Measurements from ENCODE around the gene VPS54. TPM values are rescaled to one million over a fixed set of nuclear protein-coding genes. Genes with fewer than 3 reads are reported as not detected.

VPS54 gene
- 15.9 and 16.0 TPM in 2 replicates for total RNA-seq

GRCh38 chr2:64019083-64019974, at the start of gene VPS54:
TSS of gene VPS54 (minus strand) at chr2:64019428. CDS start at chr2:63983999, 35,429 bp downstream.
- peak within 1 kb of the TSS; percentile 97 for H3K27ac Mint-ChIP-seq
- no peaks in the 10 kb centered on the region for H3K27me3 Mint-ChIP-seq (ENCODE audit: low read depth)
- DNase-seq (ENCODE audit: low spot score): peak; percentile 60
- peak within 1 kb of the TSS; percentile 99 for H3K4me3 Mint-ChIP-seq (ENCODE audit: low read depth)
- H3K4me1 Mint-ChIP-seq (ENCODE audit: low read depth): peaks cover 36% of the 10 kb centered on the region
- H3K36me3 Mint-ChIP-seq (ENCODE audit: low read depth): peaks cover 12% of the 10 kb centered on the region
- H3K9me3 Mint-ChIP-seq: no peaks in the 10 kb centered on the region
- intact Hi-C loops (cut with micrococcal nuclease): no loop called here

DNA sequence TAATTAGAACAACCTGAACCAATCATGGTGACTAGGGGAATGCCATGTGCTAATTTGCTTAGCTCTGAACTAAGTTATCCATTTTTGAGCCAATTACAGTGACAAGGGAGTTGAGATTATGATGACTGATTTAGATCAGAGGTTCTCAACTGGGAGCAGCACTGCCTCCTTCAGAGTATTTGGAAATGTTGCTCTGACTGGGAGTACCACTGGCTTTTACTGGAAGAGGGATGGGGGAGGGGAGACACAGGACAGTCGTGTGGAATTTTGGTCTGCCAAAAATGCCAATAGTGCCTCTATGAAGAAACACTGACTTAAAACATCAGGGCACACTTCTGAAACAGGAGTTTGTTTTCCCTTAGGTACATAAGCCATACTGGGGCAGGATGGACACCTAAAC, 48.1 kb upstream of the VPS54 start:
- Mint-ChIP-seq H3K36me3 (ENCODE audit: low read depth) (no peaks in the 10 kb centered on the region), H3K27me3 (ENCODE audit: low read depth) (peaks cover 3% of the 10 kb centered on the region), H3K27ac (no peak overlapping the region), H3K9me3 (no peaks in the 10 kb centered on the region), H3K4me1 (ENCODE audit: low read depth) (peaks cover 24% of the 10 kb centered on the region), H3K4me3 (ENCODE audit: low read depth) (no peak overlapping the region)
- DNase-seq (ENCODE audit: low spot score): no peak
- intact Hi-C loops (cut with micrococcal nuclease): no loop called here

DNA sequence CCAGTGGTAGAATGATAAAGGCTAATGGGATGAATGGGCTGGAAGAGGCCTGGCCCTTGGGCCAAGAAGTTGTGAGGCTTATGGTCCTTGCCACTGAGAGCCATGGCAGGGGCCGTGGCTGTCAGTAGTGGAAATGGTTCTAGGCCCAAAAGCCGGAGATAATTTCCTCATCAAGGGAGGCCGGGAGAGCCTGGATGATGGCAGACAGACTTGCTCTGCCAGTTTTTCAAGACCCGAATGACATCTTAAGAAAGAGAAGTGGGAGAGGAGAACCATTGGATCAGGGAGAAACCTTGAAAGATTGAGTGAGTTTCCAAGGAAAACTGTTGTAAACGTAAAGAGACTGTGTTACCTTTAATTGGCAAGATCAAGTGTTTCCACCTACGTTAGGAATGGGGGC, 46.3 kb upstream of the VPS54 start:
- H3K4me3 Mint-ChIP-seq (ENCODE audit: low read depth): no peak overlapping the region
- no peaks in the 10 kb centered on the region for H3K36me3 Mint-ChIP-seq (ENCODE audit: low read depth)
- DNase-seq (ENCODE audit: low spot score): no peak
- no peaks in the 10 kb centered on the region for H3K27me3 Mint-ChIP-seq (ENCODE audit: low read depth)
- peaks cover 24% of the 10 kb centered on the region for H3K4me1 Mint-ChIP-seq (ENCODE audit: low read depth)
- no peak overlapping the region for H3K27ac Mint-ChIP-seq
- no peaks in the 10 kb centered on the region for H3K9me3 Mint-ChIP-seq
- intact Hi-C loops (cut with micrococcal nuclease): loop anchor here (2.0 kb wide), 1 partner anchor 29 kb away; no protein-coding TSS in a partner anchor

GRCh38 chr2:64063924-64064331, 44.7 kb upstream of the VPS54 start:
- Mint-ChIP-seq H3K9me3 (no peaks in the 10 kb centered on the region), H3K27me3 (ENCODE audit: low read depth) (no peaks in the 10 kb centered on the region), H3K4me3 (ENCODE audit: low read depth) (no peak overlapping the region), H3K36me3 (ENCODE audit: low read depth) (no peaks in the 10 kb centered on the region), H3K4me1 (ENCODE audit: low read depth) (peaks cover 24% of the 10 kb centered on the region), H3K27ac (peak overlapping the region; percentile 30)
- DNase-seq (ENCODE audit: low spot score): no peak
- intact Hi-C loops (cut with micrococcal nuclease): loop anchor here (2.0 kb wide), 1 partner anchor 27 kb away; no protein-coding TSS in a partner anchor

DNA sequence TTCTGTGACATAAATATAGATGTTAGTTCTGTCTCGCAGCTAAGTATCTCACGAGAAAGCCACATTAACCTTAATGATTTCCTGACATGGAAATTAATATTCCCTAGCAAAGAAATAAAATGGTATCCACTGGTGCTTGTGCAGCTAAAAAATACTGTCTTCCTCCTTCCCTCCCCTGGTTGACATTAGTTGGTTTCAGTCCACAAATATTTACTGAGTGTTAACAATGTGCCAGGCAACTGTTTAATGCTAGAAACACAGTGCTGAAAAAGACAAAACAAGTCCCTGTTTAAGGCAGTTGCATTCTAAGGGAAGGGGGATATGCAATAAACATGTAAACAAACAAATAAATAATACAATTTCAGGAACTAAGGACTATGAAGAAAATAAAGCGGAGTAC, 44.2 kb upstream of the VPS54 start:
- Mint-ChIP-seq H3K27me3 (ENCODE audit: low read depth) (no peaks in the 10 kb centered on the region), H3K36me3 (ENCODE audit: low read depth) (no peaks in the 10 kb centered on the region), H3K9me3 (no peaks in the 10 kb centered on the region), H3K27ac (no peak overlapping the region), H3K4me1 (ENCODE audit: low read depth) (peaks cover 24% of the 10 kb centered on the region), H3K4me3 (ENCODE audit: low read depth) (no peak overlapping the region)
- no peak for DNase-seq (ENCODE audit: low spot score)
- intact Hi-C loops (cut with micrococcal nuclease): no loop called here

DNA sequence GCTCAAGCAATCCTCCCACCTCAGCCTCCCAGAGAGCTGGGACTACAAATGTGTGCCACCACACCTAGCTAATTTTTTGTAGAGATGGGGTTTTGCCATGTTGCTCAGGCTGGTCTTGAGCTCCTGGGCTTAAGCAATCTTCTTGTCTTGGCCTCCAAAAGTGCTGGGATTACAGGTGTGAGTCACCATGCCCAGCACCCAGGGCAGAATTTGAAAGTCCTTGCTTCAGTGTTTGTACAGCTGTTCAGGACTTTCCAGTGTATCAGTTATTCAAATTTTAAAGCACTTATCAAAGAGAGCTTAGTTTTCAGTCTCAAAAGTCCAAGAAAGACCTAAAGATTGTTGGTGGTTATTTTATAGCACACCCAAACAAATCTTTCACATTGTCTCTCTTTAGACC, 43.6 kb upstream of the VPS54 start:
- peaks cover 24% of the 10 kb centered on the region for H3K4me1 Mint-ChIP-seq (ENCODE audit: low read depth)
- no peak overlapping the region for H3K27ac Mint-ChIP-seq
- no peaks in the 10 kb centered on the region for H3K36me3 Mint-ChIP-seq (ENCODE audit: low read depth)
- intact Hi-C loops (cut with micrococcal nuclease): no loop called here
- H3K27me3 Mint-ChIP-seq (ENCODE audit: low read depth): no peaks in the 10 kb centered on the region
- DNase-seq (ENCODE audit: low spot score): no peak
- no peak overlapping the region for H3K4me3 Mint-ChIP-seq (ENCODE audit: low read depth)
- no peaks in the 10 kb centered on the region for H3K9me3 Mint-ChIP-seq

GRCh38 chr2:64059270-64059669, 40.0 kb upstream of the VPS54 start:
- peaks cover 5% of the 10 kb centered on the region for H3K27me3 Mint-ChIP-seq (ENCODE audit: low read depth)
- no peaks in the 10 kb centered on the region for H3K9me3 Mint-ChIP-seq
- intact Hi-C loops (cut with micrococcal nuclease): no loop called here
- no peak overlapping the region for H3K4me3 Mint-ChIP-seq (ENCODE audit: low read depth)
- H3K4me1 Mint-ChIP-seq (ENCODE audit: low read depth): peaks cover 26% of the 10 kb centered on the region
- no peak for DNase-seq (ENCODE audit: low spot score)
- no peak overlapping the region for H3K27ac Mint-ChIP-seq
- no peaks in the 10 kb centered on the region for H3K36me3 Mint-ChIP-seq (ENCODE audit: low read depth)

- Mint-ChIP-seq H3K4me1 (ENCODE audit: low read depth) (peaks cover 25% of the 10 kb centered on the region), H3K27me3 (ENCODE audit: low read depth) (peaks cover 5% of the 10 kb centered on the region), H3K9me3 (no peaks in the 10 kb centered on the region), H3K36me3 (ENCODE audit: low read depth) (no peaks in the 10 kb centered on the region), H3K4me3 (ENCODE audit: low read depth) (no peak overlapping the region), H3K27ac (no peak overlapping the region)
- intact Hi-C loops (cut with micrococcal nuclease): no loop called here
- DNase-seq (ENCODE audit: low spot score): no peak
These were observed 36.8 kb upstream of the VPS54 start for GRCh38 chr2:64056021-64056420.

GRCh38 chr2:64054161-64054915, 35.1 kb upstream of the VPS54 start:
- H3K4me3 Mint-ChIP-seq (ENCODE audit: low read depth): no peak overlapping the region
- H3K36me3 Mint-ChIP-seq (ENCODE audit: low read depth): no peaks in the 10 kb centered on the region
- H3K9me3 Mint-ChIP-seq: no peaks in the 10 kb centered on the region
- DNase-seq (ENCODE audit: low spot score): no peak
- no peak overlapping the region for H3K27ac Mint-ChIP-seq
- H3K4me1 Mint-ChIP-seq (ENCODE audit: low read depth): peaks cover 32% of the 10 kb centered on the region
- intact Hi-C loops (cut with micrococcal nuclease): no loop called here
- peaks cover 5% of the 10 kb centered on the region for H3K27me3 Mint-ChIP-seq (ENCODE audit: low read depth)

GRCh38 chr2:64052463-64053241, 33.4 kb upstream of the VPS54 start:
- H3K9me3 Mint-ChIP-seq: no peaks in the 10 kb centered on the region
- H3K4me1 Mint-ChIP-seq (ENCODE audit: low read depth): peaks cover 34% of the 10 kb centered on the region
- H3K27me3 Mint-ChIP-seq (ENCODE audit: low read depth): peaks cover 5% of the 10 kb centered on the region
- no peaks in the 10 kb centered on the region for H3K36me3 Mint-ChIP-seq (ENCODE audit: low read depth)
- intact Hi-C loops (cut with micrococcal nuclease): no loop called here
- no peak overlapping the region for H3K4me3 Mint-ChIP-seq (ENCODE audit: low read depth)
- no peak for DNase-seq (ENCODE audit: low spot score)
- no peak overlapping the region for H3K27ac Mint-ChIP-seq

DNA sequence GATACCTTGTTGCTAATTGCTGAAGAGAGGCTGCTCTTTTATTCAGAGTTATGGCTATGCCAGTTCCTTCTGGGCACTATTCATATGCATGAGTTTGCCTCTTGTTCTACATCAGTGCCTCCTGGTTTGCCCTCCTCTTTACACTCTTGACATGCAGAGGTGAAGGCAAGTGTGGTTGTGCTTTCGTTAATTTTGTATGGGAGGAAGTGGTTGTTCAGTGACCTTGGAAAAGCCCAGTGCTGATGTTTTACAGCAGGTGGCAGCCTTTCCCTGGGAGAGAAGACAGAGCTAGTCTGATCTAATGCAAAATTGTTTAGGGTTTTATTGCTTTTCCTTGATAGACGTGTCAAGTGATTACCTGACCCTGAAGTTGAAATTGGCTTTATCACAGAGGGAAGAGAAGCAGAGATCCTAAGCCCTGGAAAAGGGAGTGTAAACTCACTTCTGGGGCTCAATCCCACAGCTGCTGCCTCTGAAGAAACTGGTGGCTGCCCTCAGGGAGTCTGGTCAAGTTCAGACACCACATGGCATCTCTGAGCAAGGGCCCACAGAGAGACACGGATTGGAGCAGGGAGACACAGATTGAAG, 30.5 kb upstream of the VPS54 start:
- H3K4me1 Mint-ChIP-seq (ENCODE audit: low read depth): peaks cover 24% of the 10 kb centered on the region
- peak; percentile 64 for DNase-seq (ENCODE audit: low spot score)
- peak overlapping the region; percentile 20 for H3K27ac Mint-ChIP-seq
- intact Hi-C loops (cut with micrococcal nuclease): loop anchor here (1.0 kb wide), 2 partner anchors 277 to 439 kb away; no protein-coding TSS in a partner anchor
- no peaks in the 10 kb centered on the region for H3K36me3 Mint-ChIP-seq (ENCODE audit: low read depth)
- H3K4me3 Mint-ChIP-seq (ENCODE audit: low read depth): no peak overlapping the region
- no peaks in the 10 kb centered on the region for H3K9me3 Mint-ChIP-seq
- H3K27me3 Mint-ChIP-seq (ENCODE audit: low read depth): no peaks in the 10 kb centered on the region

GRCh38 chr2:64045938-64046337, 26.7 kb upstream of the VPS54 start:
- intact Hi-C loops (cut with micrococcal nuclease): no loop called here
- Mint-ChIP-seq H3K9me3 (no peaks in the 10 kb centered on the region), H3K36me3 (ENCODE audit: low read depth) (no peaks in the 10 kb centered on the region), H3K4me1 (ENCODE audit: low read depth) (peaks cover 11% of the 10 kb centered on the region), H3K4me3 (ENCODE audit: low read depth) (no peak overlapping the region), H3K27ac (no peak overlapping the region), H3K27me3 (ENCODE audit: low read depth) (no peaks in the 10 kb centered on the region)
- DNase-seq (ENCODE audit: low spot score): no peak
